Peyer's patch (tissue), 4 donors: ENCODE results near the gene GABBR2. TPM values are rescaled to one million over a fixed set of nuclear protein-coding genes. Genes with fewer than 3 reads are reported as not detected.
A peak's percentile ranks its signal among the peaks of the same experiment; 100 is the strongest.

Source experiments
- DNase-seq, 3 donors: peaks; one replicate each; pipeline ENCODE4 v3.0.0-alpha.2; 2017 to 2019
- H3K27ac ChIP-seq, 4 donors: fragments of 200-600 bp; sonication (generic); one replicate each; pipeline ENCODE4 v1.5.1; 2016 to 2019
- H3K27me3 ChIP-seq, 2 donors: fragments of 200-600 bp; sonication (generic); one replicate each; pipeline ENCODE4 v1.5.1; 2019
- H3K36me3 ChIP-seq, 3 donors: fragments of 200-600 bp; sonication (generic); one replicate each; pipeline ENCODE4 v1.5.1; 2016 to 2019
- H3K4me1 ChIP-seq, 4 donors: fragments of 200-600 bp; sonication (generic); one replicate each; pipeline ENCODE4 v1.5.1; 2016 to 2019
- H3K4me3 ChIP-seq, 4 donors: fragments of 200-600 bp; sonication (generic); 1 replicate in 3 of 4; 2 replicates in 1 of 4; pipeline ENCODE4 v1.5.1; 2016 to 2019; ENCODE audit warnings: mild to moderate bottlenecking in 1 of 4
- H3K9me3 ChIP-seq, 4 donors: fragments of 200-600 bp; sonication (generic); one replicate each; pipeline ENCODE4 v1.5.1; 2016 to 2019; ENCODE audit warnings: mild to moderate bottlenecking in 1 of 4
- CTCF ChIP-seq, 6 experiments: fragments of 450-650 bp in 4 of 6; fragments of 200-600 bp in 2 of 6; sonication (generic) in 1 of 6; IDR thresholded peaks; one replicate each; pipeline ENCODE4 v1.5.1; 2017 to 2019; ENCODE audit warnings: antibody characterized with exemption in 6 of 6, mild to moderate bottlenecking in 3 of 6, moderate library complexity in 1 of 6
- POLR2A ChIP-seq, 2 donors: fragments of 450-650 bp; IDR thresholded peaks; one replicate each; pipeline ENCODE4 v1.5.1; 2017; ENCODE audit warnings: antibody characterized with exemption in 2 of 2, mild to moderate bottlenecking in 2 of 2, moderate library complexity in 2 of 2
- total RNA-seq, 4 donors: library from RNA; depleted of rRNA; stranded (reverse); fragments of >200 nt; gene quantifications; one replicate each; pipeline ENCODE4 v1.1.0, GENCODE V29; 2016

GABBR2 gene
- total RNA-seq, 4 donors from 2014 or later, result not detected

- no peak for DNase-seq
- no peak for TF ChIP-seq POLR2A (IDR thresholded peaks at IDR 0.05)
- TF ChIP-seq CTCF (IDR thresholded peaks at IDR 0.05), result no peak
- no peaks in the 10 kb centered on the region for H3K36me3 ChIP-seq
- H3K9me3 ChIP-seq, result no peaks in the 10 kb centered on the region
- H3K4me3 ChIP-seq, result no peak overlapping the region
- no peaks in the 10 kb centered on the region for H3K27me3 ChIP-seq
- H3K27ac ChIP-seq, result no peak overlapping the region
- H3K4me1 ChIP-seq, result no peaks in the 10 kb centered on the region
Measured at GRCh38 chr9:98316445-98317133, 392.1 kb downstream of the GABBR2 start.

DNA sequence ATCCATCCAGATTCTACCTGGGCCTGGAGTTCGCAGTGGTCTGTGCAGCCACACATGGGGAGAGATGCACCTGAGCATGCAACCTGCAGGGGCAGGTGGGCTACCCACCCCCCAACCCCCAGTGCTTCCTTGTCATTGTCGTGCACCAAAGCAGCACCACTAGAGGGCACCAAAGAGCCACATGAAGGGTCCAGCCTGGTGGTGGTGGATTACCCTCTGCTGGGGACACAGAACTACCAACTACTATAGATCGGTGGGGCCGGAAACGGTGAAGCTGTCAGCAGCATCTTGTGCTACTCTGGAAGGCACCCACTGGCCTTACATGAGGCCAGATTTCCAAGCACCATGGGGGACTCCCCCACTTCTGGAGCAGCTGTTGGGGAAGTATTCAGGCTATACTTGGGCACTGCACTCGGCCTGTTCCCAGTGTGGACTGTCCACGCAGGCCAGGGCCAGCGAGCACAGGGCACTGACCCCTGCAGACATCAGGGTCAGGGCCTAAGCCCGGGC, 393.1 kb downstream of the GABBR2 start:
- TF ChIP-seq CTCF (IDR thresholded peaks at IDR 0.05) (peak; percentile 76 to 93 (median 84)), POLR2A (IDR thresholded peaks at IDR 0.05) (no peak)
- Histone ChIP-seq H3K9me3 (no peaks in the 10 kb centered on the region), H3K27me3 (no peaks in the 10 kb centered on the region), H3K36me3 (no peaks in the 10 kb centered on the region), H3K4me3 (no peak overlapping the region), H3K4me1 (no peaks in the 10 kb centered on the region), H3K27ac (no peak overlapping the region)
- DNase-seq, result peak; percentile 78 to 91 (median 87)

DNA sequence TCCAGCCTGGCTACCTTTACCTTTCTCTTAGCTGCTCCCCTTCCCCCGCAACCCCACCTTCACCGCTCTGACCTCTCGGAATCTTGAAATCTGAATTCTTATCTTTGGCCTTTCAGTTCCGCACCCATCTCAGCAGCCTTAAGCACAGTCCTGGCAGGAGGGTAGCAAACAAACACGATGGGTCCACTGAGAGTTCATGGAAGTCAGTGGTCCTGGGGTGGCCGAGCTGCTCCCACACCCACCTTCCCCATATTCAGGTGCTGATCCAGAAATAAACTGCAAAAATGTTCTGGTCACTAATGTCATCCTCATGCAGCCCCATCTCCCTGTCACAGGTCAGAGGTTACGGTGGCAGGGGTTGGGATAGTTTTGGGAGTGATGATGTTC, 393.7 kb downstream of the GABBR2 start:
- TF ChIP-seq POLR2A (IDR thresholded peaks at IDR 0.05) (no peak), CTCF (IDR thresholded peaks at IDR 0.05) (no peak)
- H3K36me3 ChIP-seq, result no peaks in the 10 kb centered on the region
- no peaks in the 10 kb centered on the region for H3K9me3 ChIP-seq

GRCh38 chr9:98314381-98315066, 394.2 kb downstream of the GABBR2 start:
- H3K27ac ChIP-seq, result no peak overlapping the region
- H3K4me1 ChIP-seq, result no peaks in the 10 kb centered on the region
- H3K4me3 ChIP-seq, result no peak overlapping the region
- H3K27me3 ChIP-seq, result no peaks in the 10 kb centered on the region
- no peak for DNase-seq
- no peaks in the 10 kb centered on the region for H3K36me3 ChIP-seq
- H3K9me3 ChIP-seq, result no peaks in the 10 kb centered on the region
- no peak for TF ChIP-seq POLR2A (IDR thresholded peaks at IDR 0.05)
- no peak for TF ChIP-seq CTCF (IDR thresholded peaks at IDR 0.05)

More for the DNA sequence above, 393.7 kb downstream of the GABBR2 start:
- Histone ChIP-seq H3K4me1 (no peaks in the 10 kb centered on the region), H3K27me3 (no peaks in the 10 kb centered on the region), H3K4me3 (no peak overlapping the region), H3K27ac (no peak overlapping the region)
- DNase-seq, result no peak

DNA sequence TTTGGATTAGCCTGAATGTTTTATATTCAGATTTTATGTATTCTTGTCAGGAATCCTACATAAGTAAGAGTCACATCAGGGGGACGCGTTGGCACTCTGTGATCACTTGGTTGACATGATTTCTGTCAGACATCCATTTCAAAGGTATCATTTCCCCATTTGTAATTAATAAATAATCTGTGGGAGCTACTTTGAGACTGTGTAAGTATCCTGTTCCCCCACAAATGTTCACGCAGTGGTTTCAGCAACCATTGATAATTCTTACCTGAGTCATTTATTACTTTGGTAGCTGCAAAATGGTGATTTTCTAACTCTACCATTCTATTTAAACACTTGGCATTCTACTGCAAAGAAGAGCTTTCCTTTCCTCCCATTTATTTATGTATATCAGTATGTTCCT, 396.4 kb downstream of the GABBR2 start:
- DNase-seq, result no peak
- H3K4me1 ChIP-seq, result no peaks in the 10 kb centered on the region
- TF ChIP-seq CTCF (IDR thresholded peaks at IDR 0.05) (no peak), POLR2A (IDR thresholded peaks at IDR 0.05) (no peak)
- no peak overlapping the region for H3K4me3 ChIP-seq
- no peaks in the 10 kb centered on the region for H3K9me3 ChIP-seq
- H3K27me3 ChIP-seq, result no peaks in the 10 kb centered on the region
- no peaks in the 10 kb centered on the region for H3K36me3 ChIP-seq
- H3K27ac ChIP-seq, result no peak overlapping the region
